ENCODE data around the gene PLA2G3.

PLA2G3 gene

DNA sequence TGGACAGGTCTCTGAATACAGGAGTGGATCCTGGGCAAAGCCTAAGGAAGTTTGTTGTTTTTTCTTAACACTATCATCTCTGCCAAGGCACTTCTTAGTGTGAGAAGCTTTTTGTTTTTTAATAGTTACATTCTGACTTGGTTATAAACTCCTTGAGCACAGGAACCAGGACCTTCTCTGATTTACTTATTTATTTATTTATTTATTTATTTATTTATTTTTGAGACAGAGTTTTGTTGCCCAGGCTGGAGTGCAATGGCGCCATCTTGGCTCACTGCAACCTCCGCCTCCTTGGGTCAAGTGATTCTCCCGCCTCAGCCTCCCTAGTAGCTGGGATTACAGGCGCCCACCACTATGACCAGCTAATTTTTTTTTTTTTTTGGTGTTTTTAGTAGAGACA is 30.7 kb upstream of the PLA2G3 start:
- Histone ChIP-seq H3K4me3 (ENCODE audit: low read length) (no peak overlapping the region), H3K27me3 (ENCODE audit: insufficient read depth, low read length) (no peaks in the 10 kb centered on the region), H3K36me3 (ENCODE audit: insufficient read depth, low read depth, low read length) (no peaks in the 10 kb centered on the region; the same call in 1 of the 2 replicates), H3K27ac (ENCODE audit: low read length) (no peak overlapping the region), H3K9me3 (ENCODE audit: insufficient read depth, low read depth, low read length) (no peaks in the 10 kb centered on the region), H3K9ac (ENCODE audit: low read depth, low read length) (no peak overlapping the region), H3K4me1 (ENCODE audit: insufficient read depth, low read length) (no peaks in the 10 kb centered on the region)

DNA sequence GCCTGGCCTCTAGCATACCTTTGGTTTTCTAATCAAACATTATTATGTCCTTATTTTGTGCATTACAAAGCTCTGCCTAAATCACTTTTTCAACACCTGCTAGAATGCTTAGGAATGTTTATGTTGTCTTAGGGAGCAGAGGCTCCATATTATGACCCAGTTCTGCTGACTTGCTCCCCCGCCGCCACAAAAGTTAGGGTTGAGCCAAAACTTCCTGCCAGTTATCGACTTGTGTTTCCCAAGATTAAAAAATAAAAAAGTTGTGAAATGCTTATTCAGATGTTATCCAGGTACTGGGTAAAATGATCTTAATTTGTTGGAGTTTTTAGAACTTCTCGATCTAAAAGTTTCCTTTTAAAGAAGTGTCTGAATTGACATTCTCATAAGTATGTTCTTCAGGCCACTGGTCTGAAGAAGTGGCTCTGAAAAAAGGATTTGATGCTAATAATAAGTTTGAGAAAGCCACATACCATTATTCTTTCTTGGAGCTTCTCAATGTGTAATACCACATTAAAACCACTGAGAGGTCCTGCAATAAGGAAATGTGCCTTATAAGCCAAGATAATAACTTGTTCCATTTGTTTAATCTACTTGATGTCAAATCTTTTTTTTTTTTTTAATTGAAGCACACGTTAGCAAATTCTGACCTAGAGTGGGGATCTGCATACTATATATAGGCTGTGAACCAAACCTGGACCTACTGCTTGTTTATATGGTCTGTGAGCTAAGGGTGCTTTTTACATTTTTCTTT is 21.9 kb upstream of the PLA2G3 start:
- peaks cover 25% of the 10 kb centered on the region for H3K27me3 ChIP-seq (ENCODE audit: insufficient read depth, low read length)
- no peak overlapping the region for H3K9ac ChIP-seq (ENCODE audit: low read depth, low read length)
- H3K36me3 ChIP-seq (ENCODE audit: insufficient read depth, low read depth, low read length) = no peaks in the 10 kb centered on the region; the same call in 1 of the 2 replicates
- H3K4me1 ChIP-seq (ENCODE audit: insufficient read depth, low read length) = peaks cover 5% of the 10 kb centered on the region
- no peak overlapping the region for H3K27ac ChIP-seq (ENCODE audit: low read length)
- no peaks in the 10 kb centered on the region for H3K9me3 ChIP-seq (ENCODE audit: insufficient read depth, low read depth, low read length)
- H3K4me3 ChIP-seq (ENCODE audit: low read length) = no peak overlapping the region

DNA sequence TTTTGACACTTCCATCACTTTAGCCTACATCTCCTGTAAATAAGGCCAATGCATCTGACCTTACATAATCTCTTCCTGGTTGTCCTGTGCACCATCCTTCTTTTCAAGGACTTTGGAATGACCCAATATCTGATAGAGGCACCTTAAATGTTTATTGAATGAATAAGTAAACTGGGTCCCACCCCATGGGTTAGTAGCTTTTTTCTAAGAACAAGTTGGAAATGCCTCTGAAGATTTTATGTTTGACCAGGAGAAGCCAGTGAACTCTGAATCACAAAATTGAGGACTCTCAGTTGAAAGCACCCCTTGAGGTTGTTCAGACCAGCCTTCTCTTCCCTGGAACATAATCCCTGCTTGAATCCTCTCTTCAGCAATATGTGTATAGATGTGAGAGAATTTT is 21.1 kb upstream of the PLA2G3 start:
- no peaks in the 10 kb centered on the region for H3K9me3 ChIP-seq (ENCODE audit: insufficient read depth, low read depth, low read length)
- H3K4me3 ChIP-seq (ENCODE audit: low read length) = peak overlapping the region; percentile 99
- no peak overlapping the region for H3K27ac ChIP-seq (ENCODE audit: low read length)
- 0 out of 2 replicates have a peak overlapping the region, but pooled peaks have one; percentile 90 for H3K9ac ChIP-seq (ENCODE audit: low read depth, low read length)
- H3K36me3 ChIP-seq (ENCODE audit: insufficient read depth, low read depth, low read length) = no peaks in the 10 kb centered on the region
- peaks cover 33% of the 10 kb centered on the region for H3K27me3 ChIP-seq (ENCODE audit: insufficient read depth, low read length)
- peaks cover 5% of the 10 kb centered on the region for H3K4me1 ChIP-seq (ENCODE audit: insufficient read depth, low read length)

GRCh38 chr22:31160328-31160978 is 20.1 kb upstream of the PLA2G3 start:
- H3K4me3 ChIP-seq (ENCODE audit: low read length) = peak overlapping the region; percentile 99
- no peaks in the 10 kb centered on the region for H3K9me3 ChIP-seq (ENCODE audit: insufficient read depth, low read depth, low read length)
- peaks cover 42% of the 10 kb centered on the region for H3K27me3 ChIP-seq (ENCODE audit: insufficient read depth, low read length)
- peak overlapping the region; percentile 90 for H3K9ac ChIP-seq (ENCODE audit: low read depth, low read length)
- H3K4me1 ChIP-seq (ENCODE audit: insufficient read depth, low read length) = peaks cover 5% of the 10 kb centered on the region
- peak overlapping the region; percentile 81 for H3K27ac ChIP-seq (ENCODE audit: low read length)
- H3K36me3 ChIP-seq (ENCODE audit: insufficient read depth, low read depth, low read length) = no peaks in the 10 kb centered on the region

DNA sequence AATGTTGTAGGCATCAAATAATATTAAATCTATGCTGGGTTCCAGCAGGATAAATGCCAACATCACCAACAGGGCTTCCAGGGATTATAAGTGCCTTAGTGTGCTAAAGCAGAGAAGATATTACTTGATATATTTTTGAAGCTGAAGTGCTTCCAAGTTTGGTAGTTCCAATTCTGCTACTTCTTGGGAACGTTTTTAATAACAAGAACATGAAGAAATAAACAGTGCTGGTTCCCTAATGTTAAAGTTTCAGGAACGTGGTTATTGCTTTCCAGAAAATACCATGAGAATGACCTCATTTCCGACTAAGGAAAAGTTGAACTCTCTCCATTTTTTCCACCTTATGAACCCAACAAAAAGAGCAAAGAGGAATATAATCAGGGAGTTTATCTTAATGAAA is 15.1 kb upstream of the PLA2G3 start:
- Histone ChIP-seq H3K36me3 (ENCODE audit: insufficient read depth, low read depth, low read length) (no peaks in the 10 kb centered on the region), H3K9ac (ENCODE audit: low read depth, low read length) (no peak overlapping the region), H3K4me3 (ENCODE audit: low read length) (no peak overlapping the region), H3K9me3 (ENCODE audit: insufficient read depth, low read depth, low read length) (no peaks in the 10 kb centered on the region), H3K4me1 (ENCODE audit: insufficient read depth, low read length) (no peaks in the 10 kb centered on the region), H3K27me3 (ENCODE audit: insufficient read depth, low read length) (peaks cover 45% of the 10 kb centered on the region), H3K27ac (ENCODE audit: low read length) (no peak overlapping the region)

DNA sequence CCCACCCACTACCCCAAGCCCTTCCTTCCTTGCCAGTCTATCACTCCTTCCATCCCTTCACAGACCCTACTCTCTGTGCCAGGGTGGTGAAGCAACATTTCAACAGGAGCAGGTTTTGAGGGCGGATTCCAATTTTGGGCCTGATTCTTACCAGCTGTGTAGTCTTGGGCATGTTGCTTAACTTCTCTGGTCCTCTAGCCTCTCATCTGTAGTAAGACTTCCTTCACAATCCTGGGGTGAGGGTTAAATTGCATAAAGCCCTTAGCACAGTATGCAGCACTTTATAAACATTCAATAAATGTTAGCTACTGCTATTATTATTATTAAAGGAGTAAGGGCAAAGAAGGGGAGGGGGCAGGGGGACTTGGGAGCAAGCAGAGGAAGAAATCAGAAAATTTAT is 14.7 kb upstream of the PLA2G3 start:
- H3K27ac ChIP-seq (ENCODE audit: low read length) = no peak overlapping the region
- H3K4me1 ChIP-seq (ENCODE audit: insufficient read depth, low read length) = no peaks in the 10 kb centered on the region
- no peaks in the 10 kb centered on the region for H3K36me3 ChIP-seq (ENCODE audit: insufficient read depth, low read depth, low read length)
- no peak overlapping the region for H3K9ac ChIP-seq (ENCODE audit: low read depth, low read length)
- no peak overlapping the region for H3K4me3 ChIP-seq (ENCODE audit: low read length)
- peaks cover 45% of the 10 kb centered on the region for H3K27me3 ChIP-seq (ENCODE audit: insufficient read depth, low read length)
- no peaks in the 10 kb centered on the region for H3K9me3 ChIP-seq (ENCODE audit: insufficient read depth, low read depth, low read length)

GRCh38 chr22:31153357-31153756 is 13.0 kb upstream of the PLA2G3 start:
- Histone ChIP-seq H3K9me3 (ENCODE audit: insufficient read depth, low read depth, low read length) (no peaks in the 10 kb centered on the region), H3K27me3 (ENCODE audit: insufficient read depth, low read length) (peaks cover 32% of the 10 kb centered on the region), H3K9ac (ENCODE audit: low read depth, low read length) (no peak overlapping the region), H3K36me3 (ENCODE audit: insufficient read depth, low read depth, low read length) (no peaks in the 10 kb centered on the region), H3K4me1 (ENCODE audit: insufficient read depth, low read length) (no peaks in the 10 kb centered on the region), H3K27ac (ENCODE audit: low read length) (no peak overlapping the region), H3K4me3 (ENCODE audit: low read length) (no peak overlapping the region)

GRCh38 chr22:31151872-31152271 is 11.6 kb upstream of the PLA2G3 start:
- no peaks in the 10 kb centered on the region for H3K4me1 ChIP-seq (ENCODE audit: insufficient read depth, low read length)
- H3K27ac ChIP-seq (ENCODE audit: low read length) = no peak overlapping the region
- no peak overlapping the region for H3K9ac ChIP-seq (ENCODE audit: low read depth, low read length)
- no peaks in the 10 kb centered on the region for H3K36me3 ChIP-seq (ENCODE audit: insufficient read depth, low read depth, low read length)
- H3K4me3 ChIP-seq (ENCODE audit: low read length) = no peak overlapping the region
- no peaks in the 10 kb centered on the region for H3K9me3 ChIP-seq (ENCODE audit: insufficient read depth, low read depth, low read length)
- H3K27me3 ChIP-seq (ENCODE audit: insufficient read depth, low read length) = peaks cover 17% of the 10 kb centered on the region

DNA sequence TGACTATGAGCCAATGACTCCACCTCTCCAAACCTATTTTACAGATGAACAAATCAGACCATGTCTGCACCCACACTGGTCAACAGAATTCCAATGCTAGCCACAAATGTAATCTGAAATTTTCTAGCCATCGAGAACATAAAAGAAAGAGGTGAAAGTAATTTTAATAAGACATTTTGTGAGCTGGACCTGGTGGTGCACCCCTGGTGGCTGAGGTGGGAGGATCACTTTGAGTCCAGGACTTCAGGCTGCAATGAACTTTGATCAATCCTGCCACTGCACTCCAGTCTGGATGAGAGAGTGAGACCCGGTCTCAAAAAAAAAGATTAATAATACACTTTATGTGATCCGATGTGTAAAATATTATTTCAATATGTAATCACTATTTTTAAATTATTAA is 10.3 kb upstream of the PLA2G3 start:
- Histone ChIP-seq H3K4me3 (ENCODE audit: low read length) (no peak overlapping the region), H3K27ac (ENCODE audit: low read length) (no peak overlapping the region), H3K4me1 (ENCODE audit: insufficient read depth, low read length) (no peaks in the 10 kb centered on the region), H3K27me3 (ENCODE audit: insufficient read depth, low read length) (peaks cover 4% of the 10 kb centered on the region), H3K9ac (ENCODE audit: low read depth, low read length) (no peak overlapping the region), H3K36me3 (ENCODE audit: insufficient read depth, low read depth, low read length) (no peaks in the 10 kb centered on the region), H3K9me3 (ENCODE audit: insufficient read depth, low read depth, low read length) (no peaks in the 10 kb centered on the region)

- no peaks in the 10 kb centered on the region for H3K4me1 ChIP-seq (ENCODE audit: insufficient read depth, low read length)
- no peak overlapping the region for H3K9ac ChIP-seq (ENCODE audit: low read depth, low read length)
- no peaks in the 10 kb centered on the region for H3K36me3 ChIP-seq (ENCODE audit: insufficient read depth, low read depth, low read length)
- no peak overlapping the region for H3K27ac ChIP-seq (ENCODE audit: low read length)
- no peaks in the 10 kb centered on the region for H3K9me3 ChIP-seq (ENCODE audit: insufficient read depth, low read depth, low read length)
- no peaks in the 10 kb centered on the region; the same call in 1 of the 2 replicates for H3K27me3 ChIP-seq (ENCODE audit: insufficient read depth, low read length)
- no peak overlapping the region for H3K4me3 ChIP-seq (ENCODE audit: low read length)
Observed at GRCh38 chr22:31148953-31149627, 8.8 kb upstream of the PLA2G3 start.

GRCh38 chr22:31148488-31148887 is 8.2 kb upstream of the PLA2G3 start:
- Histone ChIP-seq H3K9ac (ENCODE audit: low read depth, low read length) (no peak overlapping the region), H3K4me3 (ENCODE audit: low read length) (no peak overlapping the region), H3K27ac (ENCODE audit: low read length) (no peak overlapping the region), H3K9me3 (ENCODE audit: insufficient read depth, low read depth, low read length) (no peaks in the 10 kb centered on the region), H3K4me1 (ENCODE audit: insufficient read depth, low read length) (no peaks in the 10 kb centered on the region), H3K36me3 (ENCODE audit: insufficient read depth, low read depth, low read length) (no peaks in the 10 kb centered on the region), H3K27me3 (ENCODE audit: insufficient read depth, low read length) (no peaks in the 10 kb centered on the region; the same call in 1 of the 2 replicates)

- no peak overlapping the region for H3K27ac ChIP-seq (ENCODE audit: low read length)
Observed at GRCh38 chr22:31144223-31144622, 3.9 kb upstream of the PLA2G3 start.

More at GRCh38 chr22:31144223-31144622, 3.9 kb upstream of the PLA2G3 start:
- Histone ChIP-seq H3K9me3 (ENCODE audit: insufficient read depth, low read depth, low read length) (no peaks in the 10 kb centered on the region), H3K4me1 (ENCODE audit: insufficient read depth, low read length) (peaks cover 6% of the 10 kb centered on the region; the same call in 1 of the 2 replicates), H3K27me3 (ENCODE audit: insufficient read depth, low read length) (no peaks in the 10 kb centered on the region), H3K9ac (ENCODE audit: low read depth, low read length) (no peak overlapping the region), H3K36me3 (ENCODE audit: insufficient read depth, low read depth, low read length) (no peaks in the 10 kb centered on the region), H3K4me3 (ENCODE audit: low read length) (no peak overlapping the region)

Measured in iPS-20b (cell line).